ENCODE results near the gene AP2A2. TPM values are rescaled to one million over a fixed set of nuclear protein-coding genes. Genes with fewer than 3 reads are reported as not detected.

The AP2A2 gene
- total RNA-seq, 1 donor from 2014 or later: 69.7 TPM

GRCh38 chr11:997907-998306 lies 72.2 kb downstream of the AP2A2 start:
- Mint-ChIP-seq H3K4me3 (ENCODE audit: unreplicated experiment) (no peak overlapping the region), H3K4me1 (ENCODE audit: low read depth) (peaks cover 6% of the 10 kb centered on the region), H3K9me3 (ENCODE audit: low read depth) (no peaks in the 10 kb centered on the region), H3K36me3 (ENCODE audit: low read depth) (peaks cover 20% of the 10 kb centered on the region), H3K27ac (ENCODE audit: unreplicated experiment) (no peak overlapping the region), H3K27me3 (ENCODE audit: low read depth) (no peaks in the 10 kb centered on the region)
- DNase-seq (ENCODE audit: low spot score): no peak
- no peak for TF ChIP-seq CTCF (IDR thresholded peaks at IDR 0.05)

GRCh38 chr11:999009-999408 lies 73.3 kb downstream of the AP2A2 start:
- Mint-ChIP-seq H3K27ac (ENCODE audit: unreplicated experiment) (no peak overlapping the region), H3K9me3 (ENCODE audit: low read depth) (no peaks in the 10 kb centered on the region), H3K27me3 (ENCODE audit: low read depth) (no peaks in the 10 kb centered on the region), H3K4me3 (ENCODE audit: unreplicated experiment) (no peak overlapping the region), H3K36me3 (ENCODE audit: low read depth) (peaks cover 21% of the 10 kb centered on the region), H3K4me1 (ENCODE audit: low read depth) (peaks cover 6% of the 10 kb centered on the region)
- TF ChIP-seq CTCF (IDR thresholded peaks at IDR 0.05): no peak
- DNase-seq (ENCODE audit: low spot score): no peak

DNA sequence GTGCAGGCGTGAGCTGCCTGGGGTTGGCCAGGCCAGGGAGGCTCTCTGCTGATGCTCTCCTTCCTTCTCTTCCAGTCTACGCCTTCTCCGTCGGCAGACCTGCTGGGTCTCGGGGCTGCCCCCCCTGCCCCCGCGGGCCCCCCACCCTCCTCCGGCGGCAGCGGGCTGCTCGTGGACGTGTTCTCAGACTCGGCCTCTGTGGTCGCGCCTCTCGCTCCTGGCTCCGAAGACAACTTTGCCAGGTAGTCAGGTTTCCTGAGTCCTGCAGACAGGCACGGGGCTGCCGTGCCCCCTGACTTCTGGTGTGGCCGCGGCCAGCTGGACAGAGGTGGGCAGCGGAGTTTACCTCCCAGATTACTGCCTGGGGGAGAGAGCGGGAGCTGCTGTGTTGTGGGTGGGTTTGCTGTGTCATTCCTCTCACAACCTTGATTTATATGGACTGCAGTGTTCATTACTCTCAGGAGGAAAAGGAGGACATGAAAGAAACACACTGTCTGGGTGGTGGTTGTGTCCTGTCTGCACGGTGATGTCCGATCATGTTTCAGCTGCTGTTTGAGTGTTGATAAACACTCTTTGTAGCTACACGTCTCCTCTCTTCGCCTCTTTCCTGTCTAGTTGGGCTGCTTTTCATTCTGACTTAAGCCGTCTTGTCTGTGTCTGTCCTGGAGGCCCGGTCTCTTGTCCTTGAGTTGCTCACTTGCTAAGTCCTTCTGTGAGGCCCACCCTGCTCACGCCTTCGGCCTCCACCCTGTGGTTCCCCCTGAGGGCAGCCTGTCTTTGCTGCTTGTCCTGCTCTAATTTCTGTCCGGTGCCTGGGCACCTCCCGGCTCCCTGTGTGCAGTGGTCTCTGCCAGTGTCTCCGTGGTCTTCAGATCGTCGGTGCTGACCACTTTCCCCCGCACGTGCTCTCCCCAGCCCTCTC lies 74.9 kb downstream of the AP2A2 start:
- H3K36me3 Mint-ChIP-seq (ENCODE audit: low read depth): peaks cover 22% of the 10 kb centered on the region
- H3K4me3 Mint-ChIP-seq (ENCODE audit: unreplicated experiment): no peak overlapping the region
- no peaks in the 10 kb centered on the region for H3K27me3 Mint-ChIP-seq (ENCODE audit: low read depth)
- no peak overlapping the region for H3K27ac Mint-ChIP-seq (ENCODE audit: unreplicated experiment)
- H3K9me3 Mint-ChIP-seq (ENCODE audit: low read depth): no peaks in the 10 kb centered on the region
- H3K4me1 Mint-ChIP-seq (ENCODE audit: low read depth): peaks cover 5% of the 10 kb centered on the region
- no peak for DNase-seq (ENCODE audit: low spot score)
- TF ChIP-seq CTCF (IDR thresholded peaks at IDR 0.05): no peak

- H3K27me3 Mint-ChIP-seq (ENCODE audit: low read depth): no peaks in the 10 kb centered on the region
- no peak overlapping the region for H3K4me3 Mint-ChIP-seq (ENCODE audit: unreplicated experiment)
- TF ChIP-seq CTCF (IDR thresholded peaks at IDR 0.05): no peak
- peaks cover 22% of the 10 kb centered on the region for H3K36me3 Mint-ChIP-seq (ENCODE audit: low read depth)
- H3K4me1 Mint-ChIP-seq (ENCODE audit: low read depth): peaks cover 3% of the 10 kb centered on the region
- no peak overlapping the region for H3K27ac Mint-ChIP-seq (ENCODE audit: unreplicated experiment)
- no peak for DNase-seq (ENCODE audit: low spot score)
- no peaks in the 10 kb centered on the region for H3K9me3 Mint-ChIP-seq (ENCODE audit: low read depth)
Measured at GRCh38 chr11:1001617-1002405, 76.1 kb downstream of the AP2A2 start.

- H3K4me3 Mint-ChIP-seq (ENCODE audit: unreplicated experiment): no peak overlapping the region
- H3K4me1 Mint-ChIP-seq (ENCODE audit: low read depth): peaks cover 3% of the 10 kb centered on the region
- no peaks in the 10 kb centered on the region for H3K9me3 Mint-ChIP-seq (ENCODE audit: low read depth)
- TF ChIP-seq CTCF (IDR thresholded peaks at IDR 0.05): no peak
- H3K36me3 Mint-ChIP-seq (ENCODE audit: low read depth): peaks cover 22% of the 10 kb centered on the region
- DNase-seq (ENCODE audit: low spot score): no peak
- H3K27ac Mint-ChIP-seq (ENCODE audit: unreplicated experiment): no peak overlapping the region
- no peaks in the 10 kb centered on the region for H3K27me3 Mint-ChIP-seq (ENCODE audit: low read depth)
Measured at GRCh38 chr11:1002406-1002984, 76.8 kb downstream of the AP2A2 start.

Data from chondrocyte (in vitro differentiated cells).